Left colon (tissue), 2 donors: ENCODE measurements around the gene KCNH8. TPM values are rescaled to one million over a fixed set of nuclear protein-coding genes. Genes with fewer than 3 reads are reported as not detected.
"Not testable (repeated sequence)": the region's sequence is repeated elsewhere in the genome, so short reads cannot be mapped to it uniquely, and the experiment has no call there.

Source experiments
- ATAC-seq: fragments of 200-7000 bp; cut with Tn5 transposase; one replicate; pipeline ENCODE4 v1.9.1; 2020; ENCODE audit warnings: mild to moderate bottlenecking, moderate library complexity
- DNase-seq, 2 donors: peaks; one replicate each; pipeline ENCODE4 v3.0.0-alpha.2; 2020
- intact Hi-C, 2 donors: fragments of 100-400 bp; cut with DNase I in 1 of 2; cut with micrococcal nuclease in 1 of 2; formaldehyde crosslinking; loops; one replicate each; pipeline versions ENCODE4 v1.11.2 to v1.14.0; 2022; cut with DNase I, micrococcal nuclease
- total RNA-seq, 2 donors: library from RNA; stranded (reverse); fragmentation: NEBNext Ultra II Directional; extraction: Animal tissue kit (Norgen Biotek cat#: 25700); gene quantifications; one replicate each; pipeline ENCODE4 v1.2.1, GENCODE V29; 2021
- donor health status: DM: no; HTN: no; CAD: no.
- donor health status: DM: yes; HTN: yes; CAD: no.

Gene KCNH8
- total RNA-seq, 2 donors from 2014 or later = 0.92 TPM

- intact Hi-C loops = no loop called here
- ATAC-seq = no peak
Observed at GRCh38 chr3:19231792-19232461, 83.6 kb downstream of the KCNH8 start.

GRCh38 chr3:19232566-19232965 lies 84.3 kb downstream of the KCNH8 start:
- no peak for DNase-seq
- no peak for ATAC-seq
- intact Hi-C loops = no loop called here

More at GRCh38 chr3:19231792-19232461, 83.6 kb downstream of the KCNH8 start:
- no peak for DNase-seq

GRCh38 chr3:19233882-19234784 lies 85.8 kb downstream of the KCNH8 start:
- ATAC-seq, DNase-seq, intact Hi-C loops: not testable (repeated sequence)

GRCh38 chr3:19248143-19248542 lies 99.8 kb downstream of the KCNH8 start:
- DNase-seq = no peak
- ATAC-seq = no peak
- intact Hi-C loops = no loop called here

- DNase-seq = no peak
- no peak for ATAC-seq
- intact Hi-C loops = no loop called here
Observed at GRCh38 chr3:19248767-19249166, 100.5 kb downstream of the KCNH8 start.

- ATAC-seq = no peak
- intact Hi-C loops = no loop called here
- DNase-seq = no peak
Observed at GRCh38 chr3:19250959-19251610, 102.8 kb downstream of the KCNH8 start.

- no peak for ATAC-seq
- no peak for DNase-seq
- intact Hi-C loops = no loop called here
Observed at GRCh38 chr3:19254189-19254588, 105.9 kb downstream of the KCNH8 start.

GRCh38 chr3:19254784-19255338 lies 106.6 kb downstream of the KCNH8 start:
- intact Hi-C loops = no loop called here
- DNase-seq (no peak), ATAC-seq (no peak)

GRCh38 chr3:19256313-19256712 lies 108.0 kb downstream of the KCNH8 start:
- intact Hi-C loops = no loop called here
- ATAC-seq = no peak
- DNase-seq = no peak

- intact Hi-C loops = no loop called here
- DNase-seq = no peak
- no peak for ATAC-seq
Observed at GRCh38 chr3:19263606-19264005, 115.3 kb downstream of the KCNH8 start.

GRCh38 chr3:19264424-19264823 lies 116.1 kb downstream of the KCNH8 start:
- no peak for ATAC-seq
- intact Hi-C loops = no loop called here
- DNase-seq = no peak

GRCh38 chr3:19267040-19267439 lies 118.7 kb downstream of the KCNH8 start:
- intact Hi-C loops = no loop called here
- DNase-seq (no peak), ATAC-seq (no peak)

- DNase-seq = no peak
Observed at GRCh38 chr3:19270481-19270880, 122.2 kb downstream of the KCNH8 start.

GRCh38 chr3:19272296-19272695 lies 124.0 kb downstream of the KCNH8 start:
- DNase-seq (no peak), ATAC-seq (no peak)
- intact Hi-C loops = no loop called here

More at GRCh38 chr3:19270481-19270880, 122.2 kb downstream of the KCNH8 start:
- intact Hi-C loops = no loop called here
- no peak for ATAC-seq

- ATAC-seq (no peak), DNase-seq (no peak)
- intact Hi-C loops = no loop called here
Observed at GRCh38 chr3:19273091-19273490, 124.8 kb downstream of the KCNH8 start.

- DNase-seq = no peak
- intact Hi-C loops = no loop called here
- no peak for ATAC-seq
Observed at GRCh38 chr3:19274576-19274975, 126.3 kb downstream of the KCNH8 start.

- DNase-seq (no peak), ATAC-seq (no peak)
- intact Hi-C loops = no loop called here
Observed at GRCh38 chr3:19284974-19285373, 136.7 kb downstream of the KCNH8 start.

GRCh38 chr3:19293295-19293694 lies 145.0 kb downstream of the KCNH8 start:
- no peak for ATAC-seq
- intact Hi-C loops = no loop called here
- DNase-seq = no peak

- no peak for DNase-seq
- intact Hi-C loops = no loop called here
- ATAC-seq = no peak
Observed at GRCh38 chr3:19295208-19295607, 146.9 kb downstream of the KCNH8 start.
